Nephron (organoid): ENCODE results near the gene LRRC10B.
A peak's percentile ranks its signal among the peaks of the same experiment; 100 is the strongest.

Experiments
- H3K27ac Mint-ChIP-seq, 3 experiments: 2 replicates each; pipeline ENCODE4 v1.8.0; 2020; ENCODE audit warnings: mixed read lengths in 3 of 3, mild to moderate bottlenecking in 2 of 3, moderate library complexity in 1 of 3
- H3K27me3 Mint-ChIP-seq: 2 replicates; pipeline ENCODE4 v1.8.0; 2021; ENCODE audit warnings: low read depth, mild to moderate bottlenecking, moderate library complexity, mixed read lengths
- H3K36me3 Mint-ChIP-seq: 2 replicates; pipeline ENCODE4 v1.8.0; 2020; ENCODE audit warnings: low read depth, mixed read lengths
- H3K4me1 Mint-ChIP-seq: 2 replicates; pipeline ENCODE4 v1.8.0; 2020; ENCODE audit warnings: mixed read lengths
- H3K4me3 Mint-ChIP-seq, 3 experiments: 2 replicates each; pipeline ENCODE4 v1.8.0; 2020; ENCODE audit warnings: mild to moderate bottlenecking in 3 of 3, mixed read lengths in 3 of 3, moderate library complexity in 2 of 3
- H3K9me3 Mint-ChIP-seq: 2 replicates; pipeline ENCODE4 v1.8.0; 2020; ENCODE audit warnings: mixed read lengths
- CTCF ChIP-seq, 3 experiments: fragments of 200-600 bp; sonication (generic); IDR thresholded peaks; one replicate each; pipeline ENCODE4 v1.5.0; 2021; ENCODE audit warnings: antibody characterized with exemption in 3 of 3; ENCODE audit not compliant: unreplicated experiment in 3 of 3

Gene LRRC10B

GRCh38 chr11:61502522-61502921, 6.0 kb upstream of the LRRC10B start:
- Mint-ChIP-seq H3K4me1 (peaks cover 18% of the 10 kb centered on the region), H3K27me3 (peaks cover 39% of the 10 kb centered on the region), H3K4me3 (no peak overlapping the region), H3K36me3 (no peaks in the 10 kb centered on the region), H3K9me3 (no peaks in the 10 kb centered on the region), H3K27ac (no peak overlapping the region)
- no peak for TF ChIP-seq CTCF (IDR thresholded peaks at IDR 0.05; ENCODE audit: unreplicated experiment in 3 of 3)

- Mint-ChIP-seq H3K4me3 (no peak overlapping the region), H3K27me3 (peaks cover 47% of the 10 kb centered on the region), H3K27ac (no peak overlapping the region), H3K4me1 (peaks cover 23% of the 10 kb centered on the region), H3K9me3 (no peaks in the 10 kb centered on the region), H3K36me3 (no peaks in the 10 kb centered on the region)
- TF ChIP-seq CTCF (IDR thresholded peaks at IDR 0.05; ENCODE audit: unreplicated experiment in 3 of 3), result no peak
Measured at GRCh38 chr11:61503135-61503770, 5.3 kb upstream of the LRRC10B start.

GRCh38 chr11:61505106-61505505, 3.4 kb upstream of the LRRC10B start:
- H3K9me3 Mint-ChIP-seq, result no peaks in the 10 kb centered on the region
- H3K4me1 Mint-ChIP-seq, result peaks cover 23% of the 10 kb centered on the region
- TF ChIP-seq CTCF (IDR thresholded peaks at IDR 0.05; ENCODE audit: unreplicated experiment in 3 of 3), result no peak
- no peak overlapping the region for H3K27ac Mint-ChIP-seq
- no peaks in the 10 kb centered on the region for H3K36me3 Mint-ChIP-seq
- H3K27me3 Mint-ChIP-seq, result peaks cover 54% of the 10 kb centered on the region
- H3K4me3 Mint-ChIP-seq, result peak overlapping the region in 1 of 3 experiments; percentile 44

- no peak for TF ChIP-seq CTCF (IDR thresholded peaks at IDR 0.05; ENCODE audit: unreplicated experiment in 3 of 3)
Measured at GRCh38 chr11:61505640-61506155, 2.9 kb upstream of the LRRC10B start.

GRCh38 chr11:61507012-61507768, 1.4 kb upstream of the LRRC10B start:
- Mint-ChIP-seq H3K4me1 (peaks cover 33% of the 10 kb centered on the region), H3K9me3 (no peaks in the 10 kb centered on the region), H3K27me3 (peaks cover 71% of the 10 kb centered on the region), H3K36me3 (no peaks in the 10 kb centered on the region), H3K27ac (no peak overlapping the region), H3K4me3 (peak overlapping the region; percentile 66 to 72 (median 71))
- TF ChIP-seq CTCF (IDR thresholded peaks at IDR 0.05; ENCODE audit: unreplicated experiment in 3 of 3), result no peak

More at GRCh38 chr11:61505640-61506155, 2.9 kb upstream of the LRRC10B start:
- Mint-ChIP-seq H3K9me3 (no peaks in the 10 kb centered on the region), H3K4me3 (no peak overlapping the region), H3K36me3 (no peaks in the 10 kb centered on the region), H3K27me3 (peaks cover 60% of the 10 kb centered on the region), H3K27ac (no peak overlapping the region), H3K4me1 (peaks cover 25% of the 10 kb centered on the region)
